Measurements from ENCODE around the gene TRAPPC5. TPM values are rescaled to one million over a fixed set of nuclear protein-coding genes. Genes with fewer than 3 reads are reported as not detected.
"Not testable (repeated sequence)": the region's sequence is repeated elsewhere in the genome, so short reads cannot be mapped to it uniquely, and the experiment has no call there.

The TRAPPC5 gene
- total RNA-seq, 1 experiment from 2014 or later: 317 TPM

- ChIA-PET CTCF (no interaction called here), POLR2A (ENCODE audit: unreplicated experiment) (interaction anchor here (0.6 kb wide), 1 partner anchor 10 kb away, joined by 4 read pairs; the partner anchor contains the start of gene PCP2)
- peaks cover 14% of the 10 kb centered on the region for H3K79me2 ChIP-seq (ENCODE audit: low read length)
- H3K27ac ChIP-seq (ENCODE audit: low read length): no peak overlapping the region
- no peaks in the 10 kb centered on the region for H3K9me3 ChIP-seq (ENCODE audit: low read length)
- H3K9me2 ChIP-seq (replicated peaks; ENCODE audit: low read length): no peaks in the 10 kb centered on the region
- no peak overlapping the region for H3K4me3 ChIP-seq (ENCODE audit: low read length)
- no peak overlapping the region for H3K9ac ChIP-seq (ENCODE audit: low read length)
- peaks cover 7% of the 10 kb centered on the region; the same call in 1 of the 2 replicates for H3K36me3 ChIP-seq (ENCODE audit: low read depth, low read length)
- H3K4me2 ChIP-seq (ENCODE audit: low read length): no peak overlapping the region
- H3K27me3 ChIP-seq (ENCODE audit: low read length): no peaks in the 10 kb centered on the region
- no TSS peak for BruUV-seq (replicated peaks)
- DNase-seq: no peak
- no peaks in the 10 kb centered on the region for H3F3A ChIP-seq (ENCODE audit: low read length, unreplicated experiment)
- H2AFZ ChIP-seq (ENCODE audit: low read length): no peak overlapping the region
- intact Hi-C loops (cut with micrococcal nuclease): no loop called here
- H3K4me1 ChIP-seq (ENCODE audit: insufficient read depth, low read length): no peaks in the 10 kb centered on the region
- H4K20me1 ChIP-seq (ENCODE audit: low read length): no peaks in the 10 kb centered on the region
- ATAC-seq: no peak
- TF ChIP-seq EZH2 (IDR thresholded peaks at IDR 0.05; ENCODE audit: low read length, unreplicated experiment): no peak
- no peak for TF ChIP-seq CTCF (conservative IDR thresholded peaks at IDR 0.05; ENCODE audit: low read depth, low read length)
- TF ChIP-seq EZH2phosphoT487 (IDR thresholded peaks at IDR 0.05; ENCODE audit: borderline replicate concordance, low read length): no peak
Measured at GRCh38 chr19:7643031-7643415, 37.6 kb upstream of the TRAPPC5 start.

- BruUV-seq (replicated peaks); H3K36me3 ChIP-seq (ENCODE audit: low read depth, low read length); H3K4me3 ChIP-seq (ENCODE audit: low read length); H3K9ac ChIP-seq (ENCODE audit: low read length); H3K79me2 ChIP-seq (ENCODE audit: low read length); H3K9me2 ChIP-seq (replicated peaks; ENCODE audit: low read length); H3K27me3 ChIP-seq (ENCODE audit: low read length); H3K9me3 ChIP-seq (ENCODE audit: low read length); H4K20me1 ChIP-seq (ENCODE audit: low read length); H3F3A ChIP-seq (ENCODE audit: low read length, unreplicated experiment); H3K27ac ChIP-seq (ENCODE audit: low read length); ATAC-seq; H3K4me2 ChIP-seq (ENCODE audit: low read length); H3K4me1 ChIP-seq (ENCODE audit: insufficient read depth, low read length); CTCF ChIA-PET; intact Hi-C loops (cut with micrococcal nuclease); H2AFZ ChIP-seq (ENCODE audit: low read length): not testable (repeated sequence)
- peak; percentile 74 for DNase-seq
- POLR2A ChIA-PET (ENCODE audit: unreplicated experiment): interaction anchor here (0.6 kb wide), 2 partner anchors 11 to 277 kb away, joined by 4 to 26 read pairs; partner anchors contain the start of genes PCP2 and SNAPC2
Measured at GRCh38 chr19:7643629-7644549, 36.7 kb upstream of the TRAPPC5 start.

GRCh38 chr19:7644550-7644877, 36.1 kb upstream of the TRAPPC5 start:
- Histone ChIP-seq H3K4me1 (ENCODE audit: insufficient read depth, low read length) (no peaks in the 10 kb centered on the region), H3K9me3 (ENCODE audit: low read length) (no peaks in the 10 kb centered on the region), H3F3A (ENCODE audit: low read length, unreplicated experiment) (no peaks in the 10 kb centered on the region), H3K36me3 (ENCODE audit: low read depth, low read length) (peaks cover 7% of the 10 kb centered on the region; the same call in 1 of the 2 replicates), H3K4me3 (ENCODE audit: low read length) (no peak overlapping the region), H3K79me2 (ENCODE audit: low read length) (peaks cover under 1% of the 10 kb centered on the region; the same call in 1 of the 2 replicates), H3K9ac (ENCODE audit: low read length) (no peak overlapping the region), H3K9me2 (replicated peaks; ENCODE audit: low read length) (no peaks in the 10 kb centered on the region), H3K4me2 (ENCODE audit: low read length) (no peak overlapping the region), H2AFZ (ENCODE audit: low read length) (no peak overlapping the region), H3K27ac (ENCODE audit: low read length) (no peak overlapping the region), H4K20me1 (ENCODE audit: low read length) (no peaks in the 10 kb centered on the region), H3K27me3 (ENCODE audit: low read length) (no peaks in the 10 kb centered on the region)
- POLR2A ChIA-PET (ENCODE audit: unreplicated experiment): no interaction called here
- DNase-seq (no peak), ATAC-seq (no peak)
- BruUV-seq (replicated peaks): no TSS peak
- TF ChIP-seq EZH2 (IDR thresholded peaks at IDR 0.05; ENCODE audit: low read length, unreplicated experiment) (no peak), EZH2phosphoT487 (IDR thresholded peaks at IDR 0.05; ENCODE audit: borderline replicate concordance, low read length) (no peak), CTCF (conservative IDR thresholded peaks at IDR 0.05; ENCODE audit: low read depth, low read length) (no peak)
- CTCF ChIA-PET: no interaction called here
- intact Hi-C loops (cut with micrococcal nuclease): no loop called here
